Activated B cell treated with CpG ODN at 0.5 μM for 24 hours (primary cell): Measurements from ENCODE around the gene SETDB1. TPM values are rescaled to one million over a fixed set of nuclear protein-coding genes. Genes with fewer than 3 reads are reported as not detected.

ENCODE experiments used
- ATAC-seq: fragments of 200-7000 bp; cut with Tn5 transposase; one replicate; pipeline ENCODE4 v1.10.0; 2021; ENCODE audit warnings: low read depth, mild to moderate bottlenecking, moderate library complexity
- CTCF ChIA-PET: fragments of 350-600 bp; sonication (Branson Sonifier 250); formaldehyde crosslinking; loops from one replicate; lab custom pipeline; 2021; ENCODE audit warnings: antibody characterized with exemption; lab: Charles Lee
- POLR2A ChIA-PET: fragments of 350-600 bp; sonication (Branson Sonifier 250); formaldehyde crosslinking; loops from one replicate; lab custom pipeline; 2021; ENCODE audit warnings: antibody characterized with exemption; lab: Charles Lee
- DNase-seq: peaks from one replicate; pipeline ENCODE4 v3.0.0; 2022
- H3K27ac Mint-ChIP-seq: one replicate; pipeline ENCODE4 v1.8.0; 2020; ENCODE audit warnings: mixed read lengths
- H3K27me3 Mint-ChIP-seq: one replicate; pipeline ENCODE4 v1.8.0; 2021; ENCODE audit warnings: mixed read lengths
- H3K36me3 Mint-ChIP-seq: one replicate; pipeline ENCODE4 v1.8.0; 2021; ENCODE audit warnings: low read depth, mixed read lengths
- H3K4me1 Mint-ChIP-seq: one replicate; pipeline ENCODE4 v1.8.0; 2021; ENCODE audit warnings: mixed read lengths
- H3K4me3 Mint-ChIP-seq: one replicate; pipeline ENCODE4 v1.8.0; 2020; ENCODE audit warnings: mild to moderate bottlenecking, mixed read lengths
- H3K9me3 Mint-ChIP-seq: one replicate; pipeline ENCODE4 v1.8.0; 2020; ENCODE audit warnings: mixed read lengths
- intact Hi-C: fragments of 100-400 bp; cut with micrococcal nuclease; formaldehyde crosslinking; loops from one replicate; pipeline ENCODE4 v1.15.1; 2024
- total RNA-seq: library from RNA; stranded (reverse); gene quantifications from 2 replicates; pipeline ENCODE4 v1.2.3, GENCODE V29; 2022
- TF ChIP-seq, protein P1 (sequence below): fragments of 200-600 bp; IDR thresholded peaks from one replicate; pipeline ENCODE4 v1.8.0; 2022; ENCODE audit warnings: antibody characterized with exemption, mild to moderate bottlenecking

The SETDB1 gene
- total RNA-seq, 1 donor from 2014 or later = 105 TPM

GRCh38 chr1:150902751-150903150 lies 23.4 kb upstream of the SETDB1 start:
- no peaks in the 10 kb centered on the region for H3K4me1 Mint-ChIP-seq
- ChIA-PET POLR2A (no interaction called here), CTCF (no interaction called here)
- ATAC-seq (no peak), DNase-seq (no peak)
- H3K9me3 Mint-ChIP-seq = no peaks in the 10 kb centered on the region
- TF ChIP-seq, protein P1, sequence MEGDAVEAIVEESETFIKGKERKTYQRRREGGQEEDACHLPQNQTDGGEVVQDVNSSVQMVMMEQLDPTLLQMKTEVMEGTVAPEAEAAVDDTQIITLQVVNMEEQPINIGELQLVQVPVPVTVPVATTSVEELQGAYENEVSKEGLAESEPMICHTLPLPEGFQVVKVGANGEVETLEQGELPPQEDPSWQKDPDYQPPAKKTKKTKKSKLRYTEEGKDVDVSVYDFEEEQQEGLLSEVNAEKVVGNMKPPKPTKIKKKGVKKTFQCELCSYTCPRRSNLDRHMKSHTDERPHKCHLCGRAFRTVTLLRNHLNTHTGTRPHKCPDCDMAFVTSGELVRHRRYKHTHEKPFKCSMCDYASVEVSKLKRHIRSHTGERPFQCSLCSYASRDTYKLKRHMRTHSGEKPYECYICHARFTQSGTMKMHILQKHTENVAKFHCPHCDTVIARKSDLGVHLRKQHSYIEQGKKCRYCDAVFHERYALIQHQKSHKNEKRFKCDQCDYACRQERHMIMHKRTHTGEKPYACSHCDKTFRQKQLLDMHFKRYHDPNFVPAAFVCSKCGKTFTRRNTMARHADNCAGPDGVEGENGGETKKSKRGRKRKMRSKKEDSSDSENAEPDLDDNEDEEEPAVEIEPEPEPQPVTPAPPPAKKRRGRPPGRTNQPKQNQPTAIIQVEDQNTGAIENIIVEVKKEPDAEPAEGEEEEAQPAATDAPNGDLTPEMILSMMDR = no peak
- no peaks in the 10 kb centered on the region for H3K27me3 Mint-ChIP-seq
- H3K4me3 Mint-ChIP-seq = no peak overlapping the region
- H3K36me3 Mint-ChIP-seq = no peaks in the 10 kb centered on the region
- no peak overlapping the region for H3K27ac Mint-ChIP-seq
- intact Hi-C loops = no loop called here

DNA sequence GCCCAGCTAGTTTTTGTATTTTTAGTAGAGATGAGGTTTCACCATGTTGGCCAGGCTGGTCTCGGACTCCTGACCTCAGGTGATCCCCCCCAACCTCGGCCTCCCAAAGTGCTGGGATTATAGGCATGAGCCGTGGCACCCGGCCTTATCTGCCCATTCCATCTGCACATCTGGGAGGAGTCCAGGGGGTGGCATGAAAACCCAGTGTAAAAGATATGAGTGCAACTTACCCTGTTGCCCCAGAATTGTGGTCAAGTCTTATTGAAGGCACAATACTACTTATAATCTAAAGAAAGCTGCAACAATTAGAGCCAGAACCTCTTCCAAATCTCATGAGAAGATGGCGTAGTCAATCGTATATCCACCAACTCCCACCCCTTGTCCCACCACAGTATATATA lies 20.9 kb upstream of the SETDB1 start:
- ChIA-PET CTCF (no interaction called here), POLR2A (interaction anchor here (0.7 kb wide), 1 partner anchor 542 kb away, joined by 4 read pairs; no protein-coding TSS in a partner anchor)
- Mint-ChIP-seq H3K27ac (no peak overlapping the region), H3K4me1 (peaks cover 6% of the 10 kb centered on the region), H3K4me3 (no peak overlapping the region), H3K9me3 (no peaks in the 10 kb centered on the region), H3K27me3 (no peaks in the 10 kb centered on the region), H3K36me3 (no peaks in the 10 kb centered on the region)
- DNase-seq (no peak), ATAC-seq (no peak)
- intact Hi-C loops = no loop called here
- TF ChIP-seq, protein P1 = no peak

GRCh38 chr1:150906329-150906728 lies 19.8 kb upstream of the SETDB1 start:
- no peak for DNase-seq
- POLR2A ChIA-PET = no interaction called here
- TF ChIP-seq, protein P1 = no peak
- H3K27ac Mint-ChIP-seq = no peak overlapping the region
- CTCF ChIA-PET = interaction anchor here (0.7 to 0.9 kb wide), 2 partner anchors 16 to 330 kb away, joined by 3 read pairs; no protein-coding TSS in a partner anchor
- peaks cover 8% of the 10 kb centered on the region for H3K4me1 Mint-ChIP-seq
- ATAC-seq = no peak
- no peaks in the 10 kb centered on the region for H3K27me3 Mint-ChIP-seq
- intact Hi-C loops = no loop called here
- H3K36me3 Mint-ChIP-seq = no peaks in the 10 kb centered on the region
- H3K9me3 Mint-ChIP-seq = no peaks in the 10 kb centered on the region
- no peak overlapping the region for H3K4me3 Mint-ChIP-seq

DNA sequence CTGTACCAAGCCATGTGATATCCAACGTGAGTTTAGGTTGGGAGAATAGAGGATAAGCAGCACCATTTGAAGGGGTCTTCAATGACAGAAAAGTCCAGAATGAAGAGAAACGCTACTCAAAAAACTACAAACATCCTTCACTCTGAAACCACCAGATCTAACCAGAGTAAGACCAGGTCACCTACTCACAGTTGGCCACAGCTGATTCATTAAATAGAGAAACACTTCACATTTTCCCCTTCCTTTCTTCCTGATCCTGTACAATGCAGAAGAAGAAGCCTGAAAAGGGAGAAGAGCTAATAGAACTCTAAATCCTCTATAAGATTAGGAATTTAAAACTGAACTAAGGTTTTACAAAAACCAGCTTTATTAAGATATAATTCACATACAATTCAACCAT lies 19.4 kb upstream of the SETDB1 start:
- no peaks in the 10 kb centered on the region for H3K36me3 Mint-ChIP-seq
- no peaks in the 10 kb centered on the region for H3K27me3 Mint-ChIP-seq
- H3K27ac Mint-ChIP-seq = no peak overlapping the region
- H3K9me3 Mint-ChIP-seq = no peaks in the 10 kb centered on the region
- TF ChIP-seq, protein P1 = no peak
- CTCF ChIA-PET = interaction anchor here (0.9 kb wide), 1 partner anchor 16 kb away, joined by 3 read pairs; no protein-coding TSS in a partner anchor
- POLR2A ChIA-PET = no interaction called here
- intact Hi-C loops = no loop called here
- DNase-seq = no peak
- peaks cover 8% of the 10 kb centered on the region for H3K4me1 Mint-ChIP-seq
- H3K4me3 Mint-ChIP-seq = no peak overlapping the region
- ATAC-seq = no peak

DNA sequence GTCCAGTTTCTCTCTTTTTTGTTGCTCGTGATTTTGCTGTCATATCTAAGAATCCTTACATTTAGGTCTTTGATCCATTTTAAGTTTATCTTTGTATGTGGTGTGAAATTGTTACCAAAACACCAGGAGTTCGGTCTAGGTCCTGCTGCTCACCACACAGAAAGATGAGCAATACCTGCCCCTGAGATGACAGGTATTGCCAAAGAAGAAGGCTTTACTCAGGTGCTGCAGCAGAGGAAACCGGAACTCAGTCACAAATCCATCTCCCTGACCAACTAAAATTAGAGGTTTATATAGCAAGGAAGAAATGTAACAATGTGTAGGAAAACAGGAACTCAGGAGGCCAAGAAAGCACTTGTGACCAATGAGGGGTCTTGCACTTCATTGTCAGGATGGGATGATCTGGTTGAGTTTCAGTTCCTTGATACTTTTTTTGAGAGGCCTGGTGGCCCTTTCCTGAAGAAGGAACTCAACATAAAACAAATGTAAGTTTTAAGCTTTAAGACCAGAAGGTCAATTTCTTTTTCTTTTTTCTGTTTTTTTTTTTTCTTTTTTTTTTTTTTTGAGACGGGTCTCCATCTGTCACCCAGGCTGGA lies 16.5 kb upstream of the SETDB1 start:
- intact Hi-C loops = no loop called here
- Mint-ChIP-seq H3K4me1 (peaks cover 8% of the 10 kb centered on the region), H3K36me3 (no peaks in the 10 kb centered on the region), H3K27ac (no peak overlapping the region), H3K9me3 (no peaks in the 10 kb centered on the region), H3K4me3 (no peak overlapping the region), H3K27me3 (no peaks in the 10 kb centered on the region)
- DNase-seq (no peak), ATAC-seq (no peak)
- CTCF ChIA-PET = no interaction called here
- TF ChIP-seq, protein P1 = no peak
- POLR2A ChIA-PET = interaction anchor here (0.6 kb wide), 2 partner anchors 280 to 297 kb away, joined by 4 read pairs; no protein-coding TSS in a partner anchor
